OCI-LY7 (cell line): ENCODE results near the gene DOK3.

ENCODE experiments used
- EZH2phosphoT487 ChIP-seq: fragments of 200-600 bp; sonication (generic); IDR thresholded peaks from 2 replicates; pipeline ENCODE4 v1.6.1; 2018; ENCODE audit warnings: low read depth, borderline replicate concordance, mild to moderate bottlenecking, mixed run types, antibody characterized with exemption, low read length, moderate library complexity, mixed read lengths
- TF ChIP-seq, protein P1 (sequence below): fragments of 200-600 bp; sonication (generic); conservative IDR thresholded peaks from 2 replicates; pipeline ENCODE4 v1.5.1; 2014; ENCODE audit warnings: mild to moderate bottlenecking, antibody characterized with exemption, low read length, moderate library complexity, mixed read lengths

DNA sequence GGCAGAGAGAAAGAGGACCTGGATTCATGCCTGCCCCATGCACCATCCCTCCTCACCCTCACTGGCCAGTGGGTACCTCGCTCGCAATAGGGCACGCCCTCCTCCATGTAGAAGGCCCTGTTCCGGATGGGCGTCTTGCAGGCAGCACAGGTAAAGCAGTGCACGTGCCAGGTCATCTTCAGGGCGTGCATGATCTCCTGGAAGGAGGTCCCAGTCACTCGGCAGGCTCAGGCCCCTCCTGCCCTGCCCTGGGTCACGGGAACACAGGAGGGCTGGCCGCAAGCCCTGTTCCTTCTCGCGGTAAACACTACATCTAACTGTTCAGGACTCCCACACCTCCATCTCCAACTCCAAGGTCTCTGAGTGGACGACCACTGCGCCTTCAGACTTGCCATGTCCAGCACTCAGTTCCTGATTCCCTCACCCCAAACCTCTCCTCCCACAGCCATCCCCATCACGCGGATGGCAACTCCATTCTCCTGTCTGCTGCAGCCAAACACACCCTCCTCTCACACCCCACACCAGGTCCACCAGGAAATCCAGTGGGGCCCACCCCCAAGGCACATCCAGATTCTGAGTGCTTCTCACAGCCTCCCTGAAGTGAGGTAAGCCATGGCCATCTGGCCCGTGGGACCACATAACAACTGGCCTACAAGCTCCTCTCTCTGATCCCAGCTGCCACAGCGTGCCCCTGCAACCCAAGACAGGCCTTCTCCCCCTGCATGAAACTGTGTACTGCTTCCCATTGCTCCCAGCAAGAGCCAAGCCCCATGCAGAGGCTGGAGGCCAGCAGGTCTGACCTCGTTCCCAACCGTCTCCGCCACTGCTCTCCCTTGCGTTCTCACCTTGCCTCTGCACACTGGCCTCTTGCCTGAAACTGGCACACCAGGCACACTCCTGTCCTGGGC, 25.4 kb downstream of the DOK3 start:
- TF ChIP-seq, protein P1, sequence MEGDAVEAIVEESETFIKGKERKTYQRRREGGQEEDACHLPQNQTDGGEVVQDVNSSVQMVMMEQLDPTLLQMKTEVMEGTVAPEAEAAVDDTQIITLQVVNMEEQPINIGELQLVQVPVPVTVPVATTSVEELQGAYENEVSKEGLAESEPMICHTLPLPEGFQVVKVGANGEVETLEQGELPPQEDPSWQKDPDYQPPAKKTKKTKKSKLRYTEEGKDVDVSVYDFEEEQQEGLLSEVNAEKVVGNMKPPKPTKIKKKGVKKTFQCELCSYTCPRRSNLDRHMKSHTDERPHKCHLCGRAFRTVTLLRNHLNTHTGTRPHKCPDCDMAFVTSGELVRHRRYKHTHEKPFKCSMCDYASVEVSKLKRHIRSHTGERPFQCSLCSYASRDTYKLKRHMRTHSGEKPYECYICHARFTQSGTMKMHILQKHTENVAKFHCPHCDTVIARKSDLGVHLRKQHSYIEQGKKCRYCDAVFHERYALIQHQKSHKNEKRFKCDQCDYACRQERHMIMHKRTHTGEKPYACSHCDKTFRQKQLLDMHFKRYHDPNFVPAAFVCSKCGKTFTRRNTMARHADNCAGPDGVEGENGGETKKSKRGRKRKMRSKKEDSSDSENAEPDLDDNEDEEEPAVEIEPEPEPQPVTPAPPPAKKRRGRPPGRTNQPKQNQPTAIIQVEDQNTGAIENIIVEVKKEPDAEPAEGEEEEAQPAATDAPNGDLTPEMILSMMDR, result no peak
- no peak for TF ChIP-seq EZH2phosphoT487
